Measurements from ENCODE around the gene LDLRAD2.
"Not testable (repeated sequence)": the region's sequence is repeated elsewhere in the genome, so short reads cannot be mapped to it uniquely, and the experiment has no call there.

The LDLRAD2 gene

DNA sequence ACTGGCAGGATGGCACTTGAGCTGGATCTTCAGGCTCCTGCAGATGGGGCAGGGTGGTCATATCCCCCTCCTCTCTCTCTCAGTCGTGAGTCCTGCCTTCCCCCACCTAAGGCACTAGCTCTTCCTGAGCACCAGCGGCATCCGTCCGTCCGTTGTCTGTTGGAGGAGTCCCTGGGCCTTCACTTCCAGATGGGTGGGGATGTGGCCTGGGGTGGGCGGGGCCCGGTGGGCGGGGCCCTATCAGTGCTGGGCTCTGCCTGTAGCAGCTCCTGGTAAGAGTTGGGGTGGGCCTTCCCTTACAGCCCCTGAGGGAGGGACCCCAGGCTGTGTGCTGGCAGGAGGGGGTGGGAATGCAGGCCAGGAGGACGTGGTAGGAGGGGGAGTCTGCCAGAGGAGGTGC is 10.3 kb downstream of the LDLRAD2 start:
- TF ChIP-seq CTCF (IDR thresholded peaks at IDR 0.05; ENCODE audit: control insufficient read depth, extremely low read depth, insufficient read depth): no peak
- no peak overlapping the region for H3K4me3 ChIP-seq (ENCODE audit: low read depth, low read length)
- no peak for DNase-seq (ENCODE audit: low read depth)

GRCh38 chr1:21823206-21823979 is 11.3 kb downstream of the LDLRAD2 start:
- no peak for TF ChIP-seq CTCF (IDR thresholded peaks at IDR 0.05; ENCODE audit: control insufficient read depth, extremely low read depth, insufficient read depth)

DNA sequence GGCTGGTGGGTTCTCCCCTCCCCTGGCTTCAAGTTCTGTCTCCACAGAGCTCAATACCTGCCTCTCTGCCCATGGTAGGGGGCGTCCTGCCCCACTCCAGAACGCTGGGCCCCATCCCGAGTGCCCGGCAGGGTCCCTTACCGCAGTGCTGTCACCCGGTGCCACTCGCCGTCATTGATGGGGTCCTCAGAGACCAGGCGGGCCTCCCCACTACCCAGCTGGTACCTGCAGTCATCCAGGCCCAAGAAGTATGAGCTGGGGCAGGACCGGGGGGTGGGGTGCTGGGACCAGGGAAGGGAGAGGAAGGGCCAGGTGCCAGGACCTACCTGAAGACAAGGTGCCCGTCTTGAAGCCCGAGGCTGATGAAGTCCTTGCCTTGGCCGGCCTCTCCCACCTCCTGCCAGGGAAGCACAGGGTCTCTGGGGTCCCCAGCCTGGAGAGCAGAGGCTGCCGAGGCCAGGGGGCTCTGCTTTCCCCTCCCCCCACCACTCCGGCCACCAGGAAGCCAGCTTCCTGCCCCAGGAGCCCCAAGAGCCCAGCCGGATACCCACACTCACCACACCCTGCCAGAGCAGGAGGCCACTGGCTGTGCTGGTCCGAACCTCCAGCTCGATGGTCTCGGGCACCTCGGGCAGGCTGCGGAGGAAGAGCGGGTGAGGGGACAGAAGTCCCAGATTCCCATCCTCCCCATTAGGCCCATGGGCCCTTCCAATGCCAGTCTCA is 12.1 kb downstream of the LDLRAD2 start:
- no peak for TF ChIP-seq CTCF (IDR thresholded peaks at IDR 0.05; ENCODE audit: control insufficient read depth, extremely low read depth, insufficient read depth)
- H3K4me3 ChIP-seq (ENCODE audit: low read depth, low read length): no peak overlapping the region
- no peak for DNase-seq (ENCODE audit: low read depth)

More at GRCh38 chr1:21823206-21823979, 11.3 kb downstream of the LDLRAD2 start:
- no peak for DNase-seq (ENCODE audit: low read depth)
- H3K4me3 ChIP-seq (ENCODE audit: low read depth, low read length): no peak overlapping the region

GRCh38 chr1:21824926-21825325 is 12.9 kb downstream of the LDLRAD2 start:
- H3K4me3 ChIP-seq (ENCODE audit: low read depth, low read length): no peak overlapping the region
- no peak for TF ChIP-seq CTCF (IDR thresholded peaks at IDR 0.05; ENCODE audit: control insufficient read depth, extremely low read depth, insufficient read depth)
- no peak for DNase-seq (ENCODE audit: low read depth)

GRCh38 chr1:21825393-21825792 is 13.3 kb downstream of the LDLRAD2 start:
- no peak overlapping the region for H3K4me3 ChIP-seq (ENCODE audit: low read depth, low read length)
- DNase-seq (ENCODE audit: low read depth): no peak
- TF ChIP-seq CTCF (IDR thresholded peaks at IDR 0.05; ENCODE audit: control insufficient read depth, extremely low read depth, insufficient read depth): no peak

GRCh38 chr1:21826694-21827093 is 14.6 kb downstream of the LDLRAD2 start:
- H3K4me3 ChIP-seq (ENCODE audit: low read depth, low read length); DNase-seq (ENCODE audit: low read depth): not testable (repeated sequence)

DNA sequence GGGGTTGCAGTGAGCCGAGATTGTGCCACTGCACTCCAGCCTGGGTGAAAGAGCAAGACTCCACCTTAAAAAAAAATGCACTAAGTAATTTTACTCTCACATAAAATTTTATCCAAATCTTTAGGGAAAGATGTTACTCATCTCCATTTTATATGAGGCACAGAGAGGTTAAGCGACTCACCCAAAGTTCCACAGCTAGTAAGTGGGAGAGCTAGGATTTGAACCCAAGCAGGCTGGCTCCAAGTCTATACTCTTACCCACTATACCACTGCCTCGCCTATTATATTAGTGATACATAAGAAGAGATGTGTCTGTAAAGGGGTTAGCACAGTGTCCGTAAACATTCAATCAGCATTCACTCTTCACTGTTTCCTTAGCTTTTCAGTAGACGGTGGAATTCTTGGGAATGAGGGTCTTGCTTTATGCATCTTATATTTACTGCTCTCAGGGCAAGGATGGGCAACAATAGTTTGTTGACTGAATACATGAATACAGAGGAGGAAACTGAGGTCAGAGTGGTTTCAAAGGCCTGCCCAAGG is 15.1 kb downstream of the LDLRAD2 start:
- no peak for DNase-seq (ENCODE audit: low read depth)
- no peak for TF ChIP-seq CTCF (IDR thresholded peaks at IDR 0.05; ENCODE audit: control insufficient read depth, extremely low read depth, insufficient read depth)
- no peak overlapping the region for H3K4me3 ChIP-seq (ENCODE audit: low read depth, low read length)

All from LNCaP clone FGC (cell line).